ENCODE results near the gene HOXD13.

- TF ChIP-seq CTCF (conservative IDR thresholded peaks at IDR 0.05; ENCODE audit: low read length) (no peak), EZH2phosphoT487 (IDR thresholded peaks at IDR 0.05; ENCODE audit: borderline replicate concordance, low read depth, low read length) (no peak)
Measured at GRCh38 chr2:176107731-176108181, 15.2 kb downstream of the HOXD13 start.
